Measurements from ENCODE around the gene FKBP5.

DNA sequence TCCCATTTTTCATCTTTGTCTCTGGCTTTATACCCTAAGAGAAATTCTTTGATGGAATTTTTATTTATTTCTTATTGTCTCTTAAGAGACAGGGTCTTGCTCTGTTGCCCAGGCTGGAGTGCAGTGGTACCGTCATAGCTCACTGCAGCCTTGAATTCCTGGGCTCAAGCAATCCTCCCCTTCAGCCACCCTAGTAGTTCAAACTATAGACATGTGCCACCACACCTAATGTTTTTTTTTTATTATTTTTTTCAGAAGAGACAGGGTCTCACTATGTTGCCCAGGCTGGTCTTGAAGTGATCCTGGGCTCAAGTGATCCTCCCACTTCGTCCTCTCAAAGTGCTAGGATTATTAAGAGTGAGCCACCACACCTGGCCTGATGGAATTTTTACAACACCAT, 40.5 kb downstream of the FKBP5 start:
- TF ChIP-seq, protein P1, sequence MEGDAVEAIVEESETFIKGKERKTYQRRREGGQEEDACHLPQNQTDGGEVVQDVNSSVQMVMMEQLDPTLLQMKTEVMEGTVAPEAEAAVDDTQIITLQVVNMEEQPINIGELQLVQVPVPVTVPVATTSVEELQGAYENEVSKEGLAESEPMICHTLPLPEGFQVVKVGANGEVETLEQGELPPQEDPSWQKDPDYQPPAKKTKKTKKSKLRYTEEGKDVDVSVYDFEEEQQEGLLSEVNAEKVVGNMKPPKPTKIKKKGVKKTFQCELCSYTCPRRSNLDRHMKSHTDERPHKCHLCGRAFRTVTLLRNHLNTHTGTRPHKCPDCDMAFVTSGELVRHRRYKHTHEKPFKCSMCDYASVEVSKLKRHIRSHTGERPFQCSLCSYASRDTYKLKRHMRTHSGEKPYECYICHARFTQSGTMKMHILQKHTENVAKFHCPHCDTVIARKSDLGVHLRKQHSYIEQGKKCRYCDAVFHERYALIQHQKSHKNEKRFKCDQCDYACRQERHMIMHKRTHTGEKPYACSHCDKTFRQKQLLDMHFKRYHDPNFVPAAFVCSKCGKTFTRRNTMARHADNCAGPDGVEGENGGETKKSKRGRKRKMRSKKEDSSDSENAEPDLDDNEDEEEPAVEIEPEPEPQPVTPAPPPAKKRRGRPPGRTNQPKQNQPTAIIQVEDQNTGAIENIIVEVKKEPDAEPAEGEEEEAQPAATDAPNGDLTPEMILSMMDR (conservative IDR thresholded peaks at IDR 0.05; ENCODE audit: low read length): no peak
- TF ChIP-seq EZH2phosphoT487 (IDR thresholded peaks at IDR 0.05; ENCODE audit: borderline replicate concordance, low read depth, low read length): no peak
